GM12872 (cell line): Measurements from ENCODE around the gene NFASC.

Experiments used
- TF ChIP-seq, protein P1 (sequence below): IDR thresholded peaks from 3 replicates; pipeline ENCODE4 v1.5.1; 2011; ENCODE audit warnings: low read depth, mild to moderate bottlenecking, low read length, moderate library complexity; ENCODE audit not compliant: insufficient read depth

The NFASC gene

DNA sequence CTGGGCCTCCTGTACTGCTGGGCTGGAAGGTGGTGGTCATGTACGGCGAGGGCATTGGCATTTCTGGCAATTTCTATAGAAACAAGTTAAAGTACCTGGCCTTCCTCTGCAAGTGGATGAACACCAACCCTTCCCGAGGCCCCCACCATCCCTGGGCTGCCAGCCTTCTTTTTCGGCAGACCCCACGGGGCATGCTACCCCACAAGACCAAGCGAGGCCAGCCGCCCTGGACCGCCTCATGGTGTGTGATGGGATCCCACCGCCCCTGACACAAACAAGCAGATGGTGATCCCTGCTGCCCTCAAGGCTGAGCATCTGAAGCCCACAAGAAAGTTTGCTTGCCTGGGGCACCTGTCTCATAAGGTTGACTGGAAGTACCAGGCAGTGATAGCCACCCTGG, 76.0 kb downstream of the NFASC start:
- TF ChIP-seq, protein P1, sequence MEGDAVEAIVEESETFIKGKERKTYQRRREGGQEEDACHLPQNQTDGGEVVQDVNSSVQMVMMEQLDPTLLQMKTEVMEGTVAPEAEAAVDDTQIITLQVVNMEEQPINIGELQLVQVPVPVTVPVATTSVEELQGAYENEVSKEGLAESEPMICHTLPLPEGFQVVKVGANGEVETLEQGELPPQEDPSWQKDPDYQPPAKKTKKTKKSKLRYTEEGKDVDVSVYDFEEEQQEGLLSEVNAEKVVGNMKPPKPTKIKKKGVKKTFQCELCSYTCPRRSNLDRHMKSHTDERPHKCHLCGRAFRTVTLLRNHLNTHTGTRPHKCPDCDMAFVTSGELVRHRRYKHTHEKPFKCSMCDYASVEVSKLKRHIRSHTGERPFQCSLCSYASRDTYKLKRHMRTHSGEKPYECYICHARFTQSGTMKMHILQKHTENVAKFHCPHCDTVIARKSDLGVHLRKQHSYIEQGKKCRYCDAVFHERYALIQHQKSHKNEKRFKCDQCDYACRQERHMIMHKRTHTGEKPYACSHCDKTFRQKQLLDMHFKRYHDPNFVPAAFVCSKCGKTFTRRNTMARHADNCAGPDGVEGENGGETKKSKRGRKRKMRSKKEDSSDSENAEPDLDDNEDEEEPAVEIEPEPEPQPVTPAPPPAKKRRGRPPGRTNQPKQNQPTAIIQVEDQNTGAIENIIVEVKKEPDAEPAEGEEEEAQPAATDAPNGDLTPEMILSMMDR: no peak

DNA sequence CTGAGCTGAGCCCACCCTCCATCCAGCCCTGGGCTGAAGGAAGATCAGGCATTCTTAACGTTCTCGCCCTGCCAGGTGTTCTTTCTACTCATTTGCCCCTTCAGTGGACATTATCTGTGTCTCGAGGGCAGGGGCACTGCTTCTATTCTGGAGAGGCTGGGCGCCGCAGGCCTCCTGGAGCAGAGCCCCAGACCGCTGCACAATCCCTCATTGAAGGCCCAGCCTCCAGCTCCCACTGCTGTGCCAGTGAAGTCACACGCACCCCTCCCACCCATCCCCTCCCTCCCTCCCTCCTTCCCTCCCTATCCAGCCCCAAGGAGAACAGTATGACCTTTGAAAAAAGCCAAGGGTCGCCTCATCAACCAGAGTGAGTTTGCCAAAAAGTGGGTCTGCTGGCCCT, 76.7 kb downstream of the NFASC start:
- TF ChIP-seq, protein P1: no peak

DNA sequence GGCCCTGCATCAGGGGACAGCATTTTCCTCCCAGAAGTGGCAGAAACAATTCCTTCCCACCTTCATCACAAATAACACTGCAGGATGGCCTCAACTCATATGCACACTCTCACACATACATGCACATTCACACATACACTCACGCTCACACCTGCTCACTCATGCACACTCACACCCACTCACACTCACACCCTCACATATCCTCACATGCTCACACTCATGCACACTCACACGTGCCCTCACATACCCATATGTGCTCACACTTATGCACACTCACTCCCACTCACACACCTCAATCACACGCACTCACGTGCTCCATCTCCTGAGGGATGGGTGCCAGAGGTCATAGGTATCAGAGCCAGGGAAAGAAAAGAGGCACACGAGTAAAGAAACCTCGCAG, 77.1 kb downstream of the NFASC start:
- TF ChIP-seq, protein P1: no peak

DNA sequence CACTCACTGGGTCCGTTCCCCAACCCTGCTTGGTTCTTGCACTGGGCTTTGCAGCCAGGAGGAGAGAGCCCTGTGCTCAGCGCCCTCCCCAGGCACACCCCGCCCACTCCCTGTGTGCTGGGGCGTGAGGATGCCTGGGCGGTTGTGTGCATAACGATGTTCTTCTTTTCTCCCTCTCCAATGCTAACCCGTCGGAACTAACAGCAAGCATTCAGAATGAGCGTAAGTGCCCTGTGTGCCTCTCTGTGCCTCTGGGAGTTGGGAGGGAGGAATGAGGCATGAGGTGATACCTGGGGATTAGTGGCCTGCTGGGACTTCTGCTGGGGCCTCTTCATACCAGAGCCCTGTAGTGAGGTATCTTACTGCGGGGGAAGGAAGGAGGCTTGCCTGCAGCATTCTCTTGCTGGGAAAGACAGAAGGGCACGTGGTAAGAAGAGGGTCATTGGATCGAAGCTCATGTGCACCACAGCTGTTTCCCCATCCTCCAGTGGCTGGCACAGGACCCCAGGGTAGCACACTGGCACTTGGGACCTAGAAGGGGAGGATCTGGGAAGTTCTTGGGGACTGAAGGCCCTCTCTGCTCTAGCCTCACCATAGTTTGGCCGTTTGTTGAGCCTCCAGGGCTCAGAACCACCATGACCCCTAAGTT, 79.8 kb downstream of the NFASC start:
- TF ChIP-seq, protein P1: no peak

DNA sequence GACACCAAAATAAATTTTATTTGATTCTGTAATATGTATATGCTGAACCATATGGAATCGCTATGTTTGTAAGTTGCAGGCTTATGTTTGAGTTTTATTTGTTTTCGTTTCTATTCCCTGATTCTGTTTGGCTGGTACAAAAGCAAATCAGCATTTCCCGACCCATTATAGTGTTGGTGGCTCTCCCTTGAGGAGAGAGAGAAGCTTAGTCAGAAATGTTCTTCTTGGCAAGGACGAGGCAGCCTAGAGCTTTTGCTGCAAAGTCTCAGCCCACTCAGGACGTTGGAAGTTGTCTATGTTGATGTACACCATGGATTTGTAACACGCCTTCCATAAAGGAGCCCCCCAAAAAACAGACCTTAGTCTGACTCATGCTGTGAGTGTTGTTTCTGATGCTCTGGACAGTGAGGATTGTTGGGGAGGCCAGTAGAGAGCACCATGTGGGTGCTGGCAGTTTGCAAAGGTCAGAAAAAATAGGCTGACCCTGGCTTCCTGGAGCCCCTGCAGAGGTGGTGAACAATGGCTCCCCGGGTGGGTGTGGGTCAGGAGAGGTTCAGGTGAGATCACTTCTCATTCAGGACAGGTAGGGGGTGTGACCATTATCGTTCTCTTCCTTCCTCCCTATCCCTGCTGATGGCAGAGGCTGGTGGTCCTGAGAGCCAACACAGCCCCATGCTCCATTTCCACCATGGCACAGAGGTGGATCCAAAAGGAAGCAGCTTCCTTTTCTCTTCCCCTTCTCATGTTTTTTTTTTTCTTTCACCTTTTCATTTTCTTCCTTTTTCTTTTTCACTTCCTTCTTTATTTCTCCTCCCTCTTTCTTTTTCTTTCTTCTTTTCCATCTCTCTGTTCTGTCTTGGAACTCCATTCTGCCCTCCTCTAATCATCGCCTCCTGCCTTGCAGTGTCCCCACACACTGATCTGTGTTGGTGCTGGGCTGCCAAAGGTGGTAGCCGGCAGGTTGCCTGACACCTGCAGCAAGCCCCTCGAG, 88.0 kb downstream of the NFASC start:
- TF ChIP-seq, protein P1: no peak

DNA sequence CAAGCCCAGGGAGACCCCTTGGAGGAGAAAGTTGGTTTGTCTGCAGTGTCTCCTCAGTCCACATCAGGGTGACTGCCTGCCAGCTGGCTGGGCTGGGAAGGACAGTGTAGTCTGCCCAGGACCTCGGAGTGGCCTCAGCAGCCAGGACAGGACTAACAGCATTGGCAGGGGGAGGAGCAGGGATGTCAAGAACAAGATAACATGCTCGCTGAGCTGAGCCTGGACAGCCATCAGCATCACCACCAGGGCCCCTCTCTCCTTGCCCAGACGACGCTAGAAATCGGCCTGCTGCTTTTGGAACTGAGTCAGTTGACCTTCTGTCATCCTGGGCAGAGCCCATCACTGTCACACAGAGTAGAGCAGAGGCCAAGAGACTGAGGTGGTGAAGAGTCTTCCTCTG, 88.7 kb downstream of the NFASC start:
- TF ChIP-seq, protein P1: no peak

DNA sequence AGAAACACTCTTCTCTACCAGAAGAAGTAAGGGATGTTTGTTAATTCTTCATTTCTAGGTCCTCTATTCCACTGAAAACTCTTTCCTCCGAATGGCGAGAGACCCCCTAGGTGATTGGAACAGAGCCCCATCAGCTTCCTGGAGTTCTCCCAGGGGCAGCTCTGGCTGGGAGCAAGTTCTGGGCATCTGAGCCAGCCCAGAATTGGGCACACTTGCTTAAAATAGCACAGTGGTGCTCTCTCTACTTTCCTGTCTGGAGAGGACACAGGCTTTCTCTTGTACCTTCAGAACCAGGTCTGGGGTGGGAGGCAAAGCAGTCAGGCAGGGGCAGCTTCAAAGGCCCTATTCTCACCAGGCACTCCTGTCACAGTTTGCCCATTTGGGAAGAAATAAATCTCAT, 89.2 kb downstream of the NFASC start:
- TF ChIP-seq, protein P1: no peak
